GM19099 (cell line): Measurements from ENCODE around the gene FSTL4.

Source experiments
- POLR2A ChIP-seq: IDR thresholded peaks from 3 replicates; pipeline ENCODE4 v1.6.1; 2011; ENCODE audit warnings: low read depth; ENCODE audit not compliant: insufficient read length; ENCODE audit errors: extremely low read depth

FSTL4 gene

GRCh38 chr5:133410335-133410828, 202.0 kb downstream of the FSTL4 start:
- TF ChIP-seq POLR2A = no peak

- no peak for TF ChIP-seq POLR2A
These were observed 203.1 kb downstream of the FSTL4 start for GRCh38 chr5:133409210-133409674.

GRCh38 chr5:133408322-133408721, 204.0 kb downstream of the FSTL4 start:
- TF ChIP-seq POLR2A = no peak

- TF ChIP-seq POLR2A = no peak
These were observed 205.2 kb downstream of the FSTL4 start for GRCh38 chr5:133406977-133407632.

GRCh38 chr5:133406208-133406976, 205.9 kb downstream of the FSTL4 start:
- no peak for TF ChIP-seq POLR2A

GRCh38 chr5:133405275-133406034, 206.9 kb downstream of the FSTL4 start:
- TF ChIP-seq POLR2A = no peak

GRCh38 chr5:133404724-133405123, 207.6 kb downstream of the FSTL4 start:
- no peak for TF ChIP-seq POLR2A

GRCh38 chr5:133403741-133404364, 208.5 kb downstream of the FSTL4 start:
- TF ChIP-seq POLR2A = no peak

GRCh38 chr5:133402775-133403174, 209.6 kb downstream of the FSTL4 start:
- TF ChIP-seq POLR2A = no peak

- TF ChIP-seq POLR2A = no peak
These were observed 210.5 kb downstream of the FSTL4 start for GRCh38 chr5:133401731-133402347.

GRCh38 chr5:133400831-133401351, 211.4 kb downstream of the FSTL4 start:
- TF ChIP-seq POLR2A = no peak

- no peak for TF ChIP-seq POLR2A
These were observed 212.2 kb downstream of the FSTL4 start for GRCh38 chr5:133400120-133400519.

- no peak for TF ChIP-seq POLR2A
These were observed 213.0 kb downstream of the FSTL4 start for GRCh38 chr5:133399247-133399891.

- no peak for TF ChIP-seq POLR2A
These were observed 213.7 kb downstream of the FSTL4 start for GRCh38 chr5:133398646-133399101.

- TF ChIP-seq POLR2A = no peak
These were observed 214.2 kb downstream of the FSTL4 start for GRCh38 chr5:133397990-133398645.
